Measurements from ENCODE around the gene UVRAG.

- TF ChIP-seq, protein P1, sequence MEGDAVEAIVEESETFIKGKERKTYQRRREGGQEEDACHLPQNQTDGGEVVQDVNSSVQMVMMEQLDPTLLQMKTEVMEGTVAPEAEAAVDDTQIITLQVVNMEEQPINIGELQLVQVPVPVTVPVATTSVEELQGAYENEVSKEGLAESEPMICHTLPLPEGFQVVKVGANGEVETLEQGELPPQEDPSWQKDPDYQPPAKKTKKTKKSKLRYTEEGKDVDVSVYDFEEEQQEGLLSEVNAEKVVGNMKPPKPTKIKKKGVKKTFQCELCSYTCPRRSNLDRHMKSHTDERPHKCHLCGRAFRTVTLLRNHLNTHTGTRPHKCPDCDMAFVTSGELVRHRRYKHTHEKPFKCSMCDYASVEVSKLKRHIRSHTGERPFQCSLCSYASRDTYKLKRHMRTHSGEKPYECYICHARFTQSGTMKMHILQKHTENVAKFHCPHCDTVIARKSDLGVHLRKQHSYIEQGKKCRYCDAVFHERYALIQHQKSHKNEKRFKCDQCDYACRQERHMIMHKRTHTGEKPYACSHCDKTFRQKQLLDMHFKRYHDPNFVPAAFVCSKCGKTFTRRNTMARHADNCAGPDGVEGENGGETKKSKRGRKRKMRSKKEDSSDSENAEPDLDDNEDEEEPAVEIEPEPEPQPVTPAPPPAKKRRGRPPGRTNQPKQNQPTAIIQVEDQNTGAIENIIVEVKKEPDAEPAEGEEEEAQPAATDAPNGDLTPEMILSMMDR (IDR thresholded peaks at IDR 0.05; ENCODE audit: low read length) = no peak
- TF ChIP-seq EZH2 (IDR thresholded peaks at IDR 0.05; ENCODE audit: borderline replicate concordance, low read length) = no peak
Measured at GRCh38 chr11:75900848-75901247, 85.8 kb downstream of the UVRAG start.

Measured in OCI-LY1 (cell line).